GM19324 (cell line): ENCODE results near the gene DYNLT2.
A peak's percentile ranks its signal among the peaks of the same experiment; 100 is the strongest.

Experiments used
- ATAC-seq: cut with Tn5 transposase; IDR thresholded peaks from one replicate; pipeline ENCODE4 v1.9.1; 2021; ENCODE audit warnings: mild to moderate bottlenecking, moderate library complexity; ENCODE audit not compliant: unreplicated experiment, low FRiP score

DYNLT2 gene

GRCh38 chr6:169741344-169741743, 10.0 kb downstream of the DYNLT2 start:
- no peak for ATAC-seq

- no peak for ATAC-seq
Measured at GRCh38 chr6:169738976-169739529, 12.3 kb downstream of the DYNLT2 start.

- no peak for ATAC-seq
Measured at GRCh38 chr6:169738204-169738975, 13.0 kb downstream of the DYNLT2 start.

- ATAC-seq, result no peak
Measured at GRCh38 chr6:169729961-169730360, 21.4 kb downstream of the DYNLT2 start.

GRCh38 chr6:169726963-169727362, 24.4 kb downstream of the DYNLT2 start:
- no peak for ATAC-seq

GRCh38 chr6:169726049-169726400, 25.3 kb downstream of the DYNLT2 start:
- no peak for ATAC-seq

- ATAC-seq, result no peak
Measured at GRCh38 chr6:169725125-169726048, 26.0 kb downstream of the DYNLT2 start.

GRCh38 chr6:169724494-169725124, 26.8 kb downstream of the DYNLT2 start, which contains the start of gene PHF10:
Gene PHF10 (minus strand): TSS chr6:169724500. CDS start chr6:169723931, 569 bp downstream.
- peak; percentile 61 for ATAC-seq

- peak; percentile 56 for ATAC-seq
Measured at GRCh38 chr6:169723991-169724493, 27.3 kb downstream of the DYNLT2 start.

- peak; percentile 42 for ATAC-seq
Measured at GRCh38 chr6:169723200-169723909, 28.0 kb downstream of the DYNLT2 start.

- no peak for ATAC-seq
Measured at GRCh38 chr6:169722362-169723199, 28.8 kb downstream of the DYNLT2 start.

GRCh38 chr6:169720207-169720855, 31.0 kb downstream of the DYNLT2 start:
- ATAC-seq, result no peak

GRCh38 chr6:169719117-169719516, 32.3 kb downstream of the DYNLT2 start:
- no peak for ATAC-seq

- no peak for ATAC-seq
Measured at GRCh38 chr6:169714595-169714994, 36.8 kb downstream of the DYNLT2 start.

GRCh38 chr6:169714178-169714577, 37.2 kb downstream of the DYNLT2 start:
- ATAC-seq, result no peak

- ATAC-seq, result no peak
Measured at GRCh38 chr6:169710009-169710408, 41.4 kb downstream of the DYNLT2 start.

GRCh38 chr6:169709293-169709692, 42.1 kb downstream of the DYNLT2 start:
- ATAC-seq, result no peak

- ATAC-seq, result no peak
Measured at GRCh38 chr6:169707772-169708171, 43.6 kb downstream of the DYNLT2 start.
